GM21737 (cell line): ENCODE measurements around the gene CEND1.
"Not testable (repeated sequence)": the region's sequence is repeated elsewhere in the genome, so short reads cannot be mapped to it uniquely, and the experiment has no call there.

ENCODE experiments used
- ATAC-seq: cut with Tn5 transposase; IDR thresholded peaks from one replicate; pipeline ENCODE4 v1.9.1; 2021; ENCODE audit warnings: mild to moderate bottlenecking, moderate library complexity; ENCODE audit not compliant: unreplicated experiment

Gene CEND1

DNA sequence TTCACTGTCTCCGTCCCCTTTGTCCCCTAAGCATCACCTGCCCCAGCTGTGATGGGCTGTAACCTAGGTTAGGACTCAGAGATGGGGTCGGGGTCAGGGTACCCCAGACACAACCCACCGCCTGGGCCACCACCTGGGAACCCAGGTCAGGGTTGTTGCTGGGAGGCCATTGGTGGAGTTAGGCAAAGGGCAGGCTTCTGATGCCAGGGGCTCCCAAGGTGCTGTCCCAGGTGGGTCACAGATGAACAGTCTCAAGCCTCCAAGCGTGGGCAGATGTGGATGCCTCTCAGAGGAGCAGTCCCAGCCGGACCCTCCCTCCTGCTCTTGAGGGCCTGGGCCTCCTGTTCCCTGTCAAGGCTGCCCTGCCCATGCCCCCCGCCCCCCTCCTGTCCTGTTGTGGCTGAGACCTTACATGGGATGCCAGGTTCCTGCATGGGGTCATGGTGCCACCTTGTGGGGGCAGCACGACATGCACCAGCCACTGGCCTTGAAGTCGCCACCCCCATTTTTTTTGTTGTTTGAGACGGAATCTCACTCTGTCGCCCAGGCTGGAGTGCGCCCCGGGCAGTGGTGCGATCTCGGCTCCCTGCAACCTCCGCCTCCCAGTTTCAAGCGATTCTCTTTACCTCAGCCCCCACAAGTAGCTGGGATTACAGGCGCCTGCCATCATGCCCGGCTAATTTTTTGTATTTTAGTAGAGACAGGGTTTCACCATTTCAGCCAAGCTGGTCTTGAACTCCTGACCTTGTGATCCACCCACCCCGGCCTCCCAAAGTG lies 24.7 kb downstream of the CEND1 start:
- ATAC-seq = no peak

DNA sequence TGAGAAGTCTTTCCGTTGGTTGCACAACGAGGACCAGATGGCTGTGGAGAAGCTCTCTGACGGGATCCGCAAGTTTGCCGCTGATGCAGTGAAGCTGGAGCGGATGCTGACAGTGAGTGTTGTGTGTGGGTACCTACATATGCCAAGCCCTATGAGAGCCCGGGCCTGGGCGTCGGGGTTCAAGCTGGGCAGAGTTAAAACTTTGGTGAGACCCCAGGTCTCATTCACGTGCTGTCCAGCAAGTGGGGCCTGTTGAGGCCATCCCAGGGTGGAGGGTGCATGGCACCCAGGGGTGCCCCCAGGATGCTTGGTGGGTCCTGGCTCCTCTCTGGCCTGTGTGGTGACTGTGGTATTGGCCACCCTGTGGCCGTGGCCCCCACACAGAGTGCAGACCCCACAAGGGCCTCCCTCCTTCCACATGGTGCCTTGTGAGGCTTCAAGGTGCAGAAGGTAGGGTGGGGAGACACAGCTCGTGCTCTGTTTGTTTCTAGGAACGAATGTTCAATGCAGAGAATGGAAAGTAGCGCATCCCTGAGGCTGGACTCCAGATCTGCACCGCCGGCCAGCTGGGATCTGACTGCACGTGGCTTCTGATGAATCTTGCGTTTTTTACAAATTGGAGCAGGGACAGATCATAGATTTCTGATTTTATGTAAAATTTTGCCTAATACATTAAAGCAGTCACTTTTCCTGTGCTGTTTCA lies 25.4 kb downstream of the CEND1 start:
- no peak for ATAC-seq

DNA sequence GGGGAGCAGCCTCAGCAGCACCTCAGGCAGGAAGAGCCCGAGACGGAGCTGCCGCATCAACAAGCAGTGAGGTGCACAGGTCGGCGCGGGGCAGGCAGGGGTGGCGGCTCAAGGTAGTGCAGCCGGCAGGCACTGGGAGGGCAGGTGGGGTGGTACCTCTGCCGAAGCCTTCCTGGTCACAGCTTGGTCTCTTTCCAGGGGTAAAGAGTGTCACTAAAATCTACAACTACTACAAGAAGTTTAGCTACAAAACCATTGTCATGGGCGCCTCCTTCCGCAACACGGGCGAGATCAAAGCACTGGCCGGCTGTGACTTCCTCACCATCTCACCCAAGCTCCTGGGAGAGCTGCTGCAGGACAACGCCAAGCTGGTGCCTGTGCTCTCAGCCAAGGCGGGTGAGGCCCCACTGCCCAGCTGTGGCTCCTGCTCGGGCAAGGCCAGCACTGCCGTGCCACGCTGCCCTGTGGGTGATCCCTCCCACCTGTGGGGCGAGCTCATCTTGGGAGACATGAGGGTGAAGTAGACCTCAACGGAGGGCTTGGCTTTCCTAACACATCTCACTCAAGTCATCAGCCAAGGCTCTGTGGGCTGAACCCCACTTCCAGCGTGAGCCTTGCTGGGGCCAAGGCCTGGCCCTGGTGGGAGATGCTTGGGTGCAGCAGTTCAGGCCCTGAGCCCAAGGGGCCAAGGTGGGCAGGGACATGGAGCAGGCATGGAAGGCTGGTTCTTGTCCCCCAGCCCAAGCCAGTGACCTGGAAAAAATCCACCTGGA lies 26.2 kb downstream of the CEND1 start:
- no peak for ATAC-seq

DNA sequence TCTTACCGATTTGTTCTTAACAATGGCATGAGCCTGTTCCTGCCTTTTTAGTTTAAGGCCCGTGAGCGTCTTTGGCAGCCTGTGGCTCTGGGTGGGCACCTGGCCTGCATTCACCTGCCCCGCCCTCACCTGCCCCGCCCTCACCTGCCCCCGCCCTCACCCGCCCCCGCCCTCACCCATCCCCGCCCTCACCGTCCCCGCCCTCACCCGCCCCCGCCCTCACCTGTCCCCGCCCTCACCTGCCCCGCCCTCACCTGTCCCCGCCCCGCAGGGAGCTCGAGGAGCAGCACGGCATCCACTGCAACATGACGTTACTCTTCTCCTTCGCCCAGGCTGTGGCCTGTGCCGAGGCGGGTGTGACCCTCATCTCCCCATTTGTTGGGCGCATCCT lies 26.8 kb downstream of the CEND1 start:
- ATAC-seq = no peak

DNA sequence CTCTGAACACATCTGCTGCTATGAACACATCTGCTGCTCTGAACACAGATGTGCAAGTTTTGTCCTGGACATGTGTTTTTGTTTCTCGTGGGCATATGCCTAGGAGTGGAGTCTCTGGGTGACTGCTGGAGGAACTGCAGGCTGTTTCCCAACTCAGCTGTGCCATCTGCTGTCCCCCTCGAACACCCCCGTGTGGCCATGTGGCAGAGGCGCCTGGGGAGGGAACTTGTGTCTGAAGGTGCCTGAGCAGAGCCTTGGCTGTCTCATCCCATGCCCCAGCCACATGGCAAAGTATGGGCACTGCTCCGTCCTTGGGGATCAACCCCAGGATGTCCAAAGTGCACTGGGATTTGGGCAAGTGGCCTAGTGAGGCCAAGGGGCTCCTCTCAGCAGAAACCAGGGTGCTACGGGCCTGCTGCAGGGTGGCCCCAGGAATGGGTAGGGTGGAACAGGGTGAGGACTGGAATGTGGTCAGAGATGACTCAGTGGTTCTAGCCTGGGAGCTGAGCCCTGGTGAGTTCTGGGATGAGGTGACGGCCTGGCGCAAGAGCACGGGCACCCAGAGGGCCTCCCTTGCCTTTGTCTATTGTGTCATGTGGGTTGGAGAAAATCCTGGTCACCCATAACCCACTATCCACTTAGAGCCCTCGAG lies 27.3 kb downstream of the CEND1 start:
- no peak for ATAC-seq

DNA sequence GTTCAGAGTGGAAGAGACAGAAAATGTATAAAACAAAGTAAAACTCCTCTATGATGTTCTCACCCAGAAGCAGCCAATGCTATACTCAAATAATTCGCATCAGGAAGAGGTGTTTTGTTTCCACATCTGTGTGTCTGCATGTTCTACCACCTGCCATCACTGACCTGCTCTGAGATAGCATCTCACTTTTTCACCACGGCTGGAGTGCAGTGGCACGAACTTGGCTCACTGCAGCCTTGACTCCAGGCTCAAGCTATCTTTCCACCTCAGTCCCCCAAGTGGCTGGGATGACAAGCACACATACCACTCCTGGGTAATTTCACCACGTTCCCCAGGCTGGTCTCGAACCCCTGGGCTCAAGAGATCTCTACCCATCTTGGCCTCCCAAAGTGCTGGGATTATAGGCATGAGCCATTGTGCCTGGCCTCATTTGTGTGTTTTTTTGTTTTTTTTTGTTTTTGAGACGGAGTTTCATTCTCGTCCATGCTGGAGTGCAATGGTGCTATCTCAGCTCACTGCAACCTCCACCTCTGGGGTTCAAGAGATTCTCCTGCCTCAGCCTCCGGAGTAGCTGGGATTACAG lies 28.3 kb downstream of the CEND1 start:
- ATAC-seq = no peak

DNA sequence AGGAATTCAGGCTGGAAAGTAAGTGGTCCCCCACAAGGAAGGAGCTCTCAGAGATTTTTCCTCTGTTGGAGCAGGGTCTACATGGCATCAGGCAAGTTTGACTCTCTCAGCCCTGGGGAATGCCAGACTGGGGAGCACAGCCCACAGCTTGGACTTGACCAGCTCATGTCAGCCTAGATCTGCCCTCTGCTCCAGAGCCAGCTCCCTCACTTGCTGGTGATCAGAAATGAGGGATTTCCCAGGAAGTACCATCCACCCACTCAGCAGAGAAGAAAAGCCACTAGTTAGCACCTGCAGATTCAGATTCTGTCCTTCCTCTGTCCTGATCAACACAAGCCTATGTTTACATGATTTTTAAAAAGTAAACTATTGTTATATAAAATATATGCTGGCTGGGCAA lies 29.7 kb downstream of the CEND1 start:
- ATAC-seq = no peak

DNA sequence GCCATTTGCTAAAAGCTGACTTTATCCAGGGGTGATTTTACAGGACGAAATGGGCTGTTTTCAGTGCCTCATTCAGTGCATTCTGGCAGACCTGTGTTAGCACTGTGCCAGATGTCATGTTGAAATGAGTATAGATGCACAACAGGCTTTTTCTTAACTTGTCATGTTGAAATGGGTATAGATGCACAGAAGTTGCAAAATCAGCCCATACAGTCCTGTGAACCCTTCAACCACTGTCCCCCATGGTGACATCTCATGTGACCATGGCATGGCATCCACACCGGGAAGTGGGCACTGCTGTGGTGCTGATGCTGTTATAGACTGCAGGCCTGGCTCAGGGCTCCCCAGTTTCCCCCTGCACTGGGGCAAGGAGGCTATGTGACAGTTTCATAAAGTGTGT lies 40.2 kb downstream of the CEND1 start:
- no peak for ATAC-seq

DNA sequence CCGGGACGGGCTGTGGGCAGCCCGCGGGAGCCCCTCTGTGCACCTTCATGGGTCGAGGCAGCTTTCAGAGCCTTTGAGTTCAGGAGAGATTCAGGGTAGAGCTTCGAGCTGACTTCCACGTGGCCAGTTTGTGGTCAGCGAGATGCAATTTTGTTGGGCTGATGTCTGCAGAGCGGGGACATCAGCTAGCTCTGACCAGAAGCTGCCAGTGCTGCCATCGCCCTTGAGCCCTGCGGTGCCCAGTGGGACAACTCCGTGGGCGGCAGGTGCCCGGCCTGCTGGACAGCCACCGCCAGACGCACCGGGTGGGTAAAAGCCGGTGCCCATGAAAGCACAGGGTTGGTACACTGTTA lies 41.9 kb downstream of the CEND1 start:
- ATAC-seq = peak; percentile 8

DNA sequence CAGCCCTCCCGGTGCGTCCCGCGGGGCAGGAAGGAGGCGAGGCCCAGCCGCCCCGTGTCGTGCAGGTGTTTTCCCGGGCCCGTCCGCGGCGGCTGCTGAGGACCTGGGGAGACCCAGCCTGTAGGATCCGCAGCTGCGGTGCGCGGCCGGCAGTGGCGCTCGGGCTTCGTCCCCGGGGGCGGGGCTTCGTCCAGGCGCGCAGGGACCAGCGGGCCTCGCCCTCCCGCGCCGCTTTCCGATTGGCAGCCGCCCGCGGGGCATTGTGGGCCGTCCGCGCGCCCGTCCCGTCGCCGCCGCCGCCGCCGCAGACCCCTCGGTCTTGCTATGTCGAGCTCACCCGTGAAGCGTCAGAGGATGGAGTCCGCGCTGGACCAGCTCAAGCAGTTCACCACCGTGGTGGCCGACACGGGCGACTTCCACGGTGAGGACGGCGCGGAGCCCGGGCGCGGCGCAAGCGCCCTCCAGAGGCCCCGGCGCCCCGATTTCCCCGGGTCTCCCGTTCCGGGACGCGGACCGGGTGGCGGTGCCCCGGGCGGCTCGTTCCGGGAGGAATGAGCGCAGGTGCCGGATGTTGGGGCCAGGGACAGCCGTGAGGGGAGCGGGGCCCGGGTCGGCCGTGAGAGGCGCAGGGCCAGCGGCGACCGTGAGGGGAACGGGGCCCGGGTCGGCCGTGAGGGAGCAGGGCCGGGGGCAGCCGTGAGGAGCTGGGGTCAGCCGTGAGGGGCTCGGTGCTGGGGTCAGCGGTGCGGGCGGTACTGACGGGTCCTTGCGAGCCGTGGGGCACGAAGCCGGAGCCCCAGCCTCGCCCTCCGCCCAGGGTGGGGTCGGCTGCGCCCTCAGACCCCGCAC lies 42.5 kb downstream of the CEND1 start, which contains the start of gene TALDO1:
TSS of gene TALDO1 (plus strand) at position 307 of the 849 bp plus-strand sequence. CDS start at position 325, 18 bp downstream.
- ATAC-seq = peak; percentile 89

DNA sequence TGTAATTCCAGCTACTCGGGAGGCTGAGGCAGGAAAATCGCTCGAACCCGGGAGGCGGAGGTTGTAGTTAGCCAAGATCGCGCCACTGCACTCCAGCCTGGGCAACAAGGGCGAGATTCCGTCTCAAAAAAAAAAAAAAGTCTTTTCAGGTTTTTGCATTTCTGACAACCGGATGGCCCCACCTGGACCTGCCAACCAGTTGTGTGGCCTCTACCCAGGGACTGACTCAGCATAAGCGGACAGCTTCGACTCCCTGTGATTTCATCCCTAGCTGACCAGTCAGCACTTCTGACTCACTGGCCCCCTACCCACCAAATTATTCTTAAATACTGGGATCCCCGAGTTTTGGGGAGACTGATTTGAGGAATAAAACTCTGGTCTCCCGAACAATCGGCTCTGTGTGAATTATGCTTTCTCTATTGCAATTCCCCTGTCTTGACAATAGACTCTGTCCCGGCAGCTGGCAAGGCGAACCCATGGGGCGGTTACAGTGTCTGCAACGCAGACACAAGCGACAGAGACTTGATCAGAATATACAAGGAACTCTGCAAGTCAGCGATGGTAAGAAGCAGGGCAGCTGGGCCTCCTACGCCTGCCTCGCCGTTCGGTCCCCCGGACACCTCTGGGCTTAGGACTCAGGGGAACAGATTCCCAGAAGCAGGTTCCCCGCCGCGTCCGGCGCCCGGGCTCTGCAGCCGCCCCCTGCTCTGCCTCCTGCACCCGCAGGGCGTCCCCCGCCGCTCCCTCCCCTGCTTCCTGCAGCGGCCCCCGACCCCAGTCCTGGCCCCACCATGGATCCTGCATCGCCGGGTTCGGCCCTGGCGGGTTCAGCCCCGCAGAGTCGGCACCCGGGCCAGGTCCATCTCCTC lies 43.4 kb downstream of the CEND1 start:
- peak; percentile 23 for ATAC-seq

DNA sequence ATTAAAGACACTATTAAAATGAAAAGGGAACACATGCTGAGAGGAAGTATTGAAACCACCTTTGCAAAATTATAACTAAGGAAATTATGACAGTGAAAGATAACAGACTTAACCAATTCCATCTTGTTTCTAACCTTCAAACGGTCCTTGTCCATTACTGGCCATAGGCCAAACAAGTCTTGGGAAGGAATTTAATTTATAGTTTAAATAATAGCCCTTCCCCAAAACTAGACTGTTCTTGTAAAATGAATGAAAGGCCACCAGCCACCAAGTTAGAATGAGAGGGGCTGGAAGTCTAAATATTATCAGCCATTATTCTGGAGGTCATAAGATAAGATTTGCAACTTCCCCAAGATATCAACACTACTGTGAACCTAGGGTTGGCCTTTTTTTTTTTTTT lies 44.5 kb downstream of the CEND1 start:
- no peak for ATAC-seq

DNA sequence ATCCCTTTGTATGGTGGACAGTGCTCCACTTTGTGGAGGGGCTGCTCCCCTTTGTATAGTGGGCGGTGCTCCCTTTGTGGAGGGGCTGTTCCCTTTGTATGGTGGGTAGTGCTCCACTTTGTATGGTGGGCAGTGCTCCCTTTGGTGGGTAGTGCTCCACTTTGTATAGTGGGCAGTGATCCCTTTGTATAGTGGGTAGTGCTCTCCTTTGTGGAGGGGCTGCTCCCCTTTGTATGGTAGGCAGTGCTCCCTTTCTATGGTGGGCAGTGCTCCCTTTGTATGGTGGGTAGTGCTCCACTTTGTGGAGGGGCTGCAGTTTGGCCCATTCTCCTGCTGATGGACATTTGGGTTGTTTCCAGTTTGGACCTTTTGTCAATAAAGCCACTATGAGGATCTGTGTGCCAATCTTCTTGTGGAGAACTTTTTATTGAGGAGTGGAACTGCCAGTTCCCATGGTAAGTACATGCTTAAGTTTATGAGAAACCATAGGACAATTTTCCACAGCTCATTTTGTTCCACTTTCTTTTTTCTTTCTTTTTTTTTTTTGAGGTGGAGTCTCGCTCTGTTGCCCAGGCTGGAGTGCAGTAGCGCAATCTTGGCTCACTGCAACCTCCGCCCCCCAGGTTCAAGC lies 47.2 kb downstream of the CEND1 start:
- no peak for ATAC-seq

DNA sequence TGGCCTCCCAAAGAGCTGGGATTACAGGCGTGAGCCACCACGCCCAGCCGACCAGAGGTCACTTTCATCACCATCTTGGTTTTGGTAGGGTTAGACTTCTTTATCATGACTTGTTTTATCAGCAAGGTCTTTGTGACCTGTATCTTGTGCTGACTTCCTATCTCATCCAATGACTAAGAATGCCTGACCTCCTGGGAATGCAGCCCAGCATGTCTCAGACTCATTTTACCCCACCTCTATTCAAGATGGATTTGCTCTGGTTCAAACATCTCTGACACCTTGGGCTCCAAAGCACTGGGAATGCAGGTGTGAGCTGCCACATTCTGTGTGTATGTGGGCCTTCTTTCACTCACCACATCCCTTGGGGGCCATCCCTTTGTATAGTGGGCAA lies 47.7 kb downstream of the CEND1 start:
- no peak for ATAC-seq

DNA sequence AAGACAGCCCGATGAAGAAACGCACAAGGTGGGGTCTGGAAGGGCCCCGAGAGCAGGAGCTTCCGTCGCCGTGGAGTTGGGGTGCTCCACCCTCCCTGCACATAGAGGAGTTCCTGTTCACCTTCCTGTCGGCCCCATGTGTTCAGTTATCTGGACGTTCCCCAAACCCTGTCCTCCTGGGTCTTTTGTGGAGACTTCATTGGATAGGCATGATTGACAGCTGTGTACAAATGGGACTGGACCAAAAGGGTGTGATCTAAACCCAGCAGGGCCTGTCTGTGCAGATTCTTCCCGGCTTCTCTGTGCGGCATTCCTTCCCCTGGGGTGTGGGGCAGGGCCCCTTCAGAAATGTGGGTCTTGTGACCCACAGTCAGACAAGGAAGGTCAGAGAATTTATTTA lies 52.0 kb downstream of the CEND1 start:
- not testable (repeated sequence) for ATAC-seq

DNA sequence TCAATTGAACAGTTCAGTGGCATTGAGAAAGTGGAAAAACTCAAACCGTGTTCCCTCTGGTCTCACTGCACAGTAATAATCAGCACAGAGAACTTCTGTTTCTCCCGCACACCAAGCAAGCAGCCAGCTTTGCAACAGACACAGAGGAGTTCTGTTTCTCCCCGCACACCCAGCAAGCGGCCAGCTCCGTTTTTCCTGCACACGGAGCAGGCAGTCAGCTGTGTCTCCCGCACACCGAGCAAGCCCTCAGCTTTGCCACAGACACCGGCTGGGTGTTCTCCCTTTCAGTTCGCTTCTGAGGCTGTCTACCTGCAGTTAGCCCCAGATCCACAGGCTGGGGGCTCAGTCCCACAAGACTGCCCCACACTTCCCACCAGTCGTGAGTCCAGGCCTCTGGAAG lies 52.5 kb downstream of the CEND1 start:
- no peak for ATAC-seq
